Measurements from ENCODE around the gene STX1B. TPM values are rescaled to one million over a fixed set of nuclear protein-coding genes. Genes with fewer than 3 reads are reported as not detected.

Gene STX1B
- total and polyA plus RNA-seq, 2 of the 8 experiments (the other 6 are each of a cell fraction or from before 2014, with no cell fraction given): 8.9 to 20.2 TPM

GRCh38 chr16:30953511-30954124, 56.8 kb downstream of the STX1B start:
- FAIRE-seq: peak; percentile 19
- ChIA-PET CTCF (ENCODE audit: partially characterized antibody) (interaction anchor here (0.6 to 4.1 kb wide), 35 partner anchors 8 to 915 kb away, joined by 3 to 39 read pairs (median 4); partner anchors contain the start of gene HSD3B7), POLR2A (ENCODE audit: partially characterized antibody) (interaction anchor here (0.6 to 3.3 kb wide), 23 partner anchors 9 to 920 kb away, joined by 3 to 26 read pairs (median 4); partner anchors contain the start of genes FBXL19, FUS, HSD3B7 and PRSS8)
- H2BK12ac ChIP-seq (ENCODE audit: low read depth, low read length): peak overlapping the region; percentile 64; the same call in 1 of the 2 replicates
- 0 out of 4 replicates have a peak overlapping the region, but pooled peaks of 1 of the 2 experiments have one; percentile 10 for H3K4me2 ChIP-seq (ENCODE audit: insufficient read depth in 1 of 2, low read depth in 2 of 2, low read length in 2 of 2)
- H3K79me1 ChIP-seq (ENCODE audit: low read depth, low read length): no peaks in the 10 kb centered on the region; the same call in 1 of the 2 replicates
- H3K9me3 ChIP-seq (ENCODE audit: insufficient read depth in 2 of 2, low read depth in 1 of 2, low read length in 1 of 2): no peaks in the 10 kb centered on the region
- no peak overlapping the region for H2BK20ac ChIP-seq (ENCODE audit: low read length)
- H3K36me3 ChIP-seq (ENCODE audit: control insufficient read depth in 2 of 4, insufficient read depth in 4 of 4, low read length in 3 of 4): no peaks in the 10 kb centered on the region
- peaks cover 3 to 11% of the 10 kb centered on the region in 2 experiments for H4K20me1 ChIP-seq (replicated peaks in 1 of 2; ENCODE audit: control insufficient read depth in 1 of 2, insufficient read depth in 2 of 2, low read length in 2 of 2)
- H3K23me2 ChIP-seq (ENCODE audit: low read depth, low read length): peaks cover 11% of the 10 kb centered on the region
- H4K8ac ChIP-seq (ENCODE audit: extremely low read depth, insufficient read depth, low read length): no peak overlapping the region; the same call in 1 of the 2 replicates
- no peak overlapping the region for H2BK15ac ChIP-seq (ENCODE audit: low read length)
- no peak overlapping the region for H3K23ac ChIP-seq (ENCODE audit: insufficient read length)
- no peak overlapping the region for H3K27ac ChIP-seq (ENCODE audit: low read depth, low read length)
- H3K56ac ChIP-seq (replicated peaks; ENCODE audit: insufficient read length, low read depth, low read length): no peak overlapping the region
- no peak overlapping the region for H4K91ac ChIP-seq (replicated peaks; ENCODE audit: insufficient read length, low read length)
- H3K4ac ChIP-seq (replicated peaks; ENCODE audit: insufficient read length, low read depth, low read length): no peak overlapping the region
- no peak overlapping the region for H2BK120ac ChIP-seq (replicated peaks; ENCODE audit: low read depth, low read length)
- no peak overlapping the region for H2BK5ac ChIP-seq (ENCODE audit: low read depth, low read length)
- H3K79me2 ChIP-seq (ENCODE audit: control insufficient read depth in 1 of 2, insufficient read depth in 2 of 2, low read length in 2 of 2): peaks cover 0 to 3% of the 10 kb centered on the region in 2 experiments; a peak in 2 of 4 replicates
- no peak overlapping the region for H3K4me3 ChIP-seq (ENCODE audit: extremely low read depth in 1 of 4, insufficient read depth in 2 of 4, low read depth in 3 of 4, low read length in 4 of 4)
- no peak overlapping the region for H3K9ac ChIP-seq (replicated peaks in 1 of 4; ENCODE audit: extremely low read depth in 1 of 4, low read depth in 3 of 4, low read length in 3 of 4)
- no peak overlapping the region for H2AFZ ChIP-seq (ENCODE audit: low read length)
- 0 out of 2 replicates have a peak overlapping the region, but pooled peaks have one; percentile 13 for H3K18ac ChIP-seq (ENCODE audit: extremely low read depth, low read length)
- peak; percentile 86 to 87 for DNase-seq (ENCODE audit: low read depth in 1 of 2, low spot score in 2 of 2)
- H3K27me3 ChIP-seq (replicated peaks in 1 of 4; ENCODE audit: control insufficient read depth in 3 of 4, extremely low read depth in 1 of 4, insufficient read depth in 3 of 4, low read length in 3 of 4): no peaks in the 10 kb centered on the region
- H3K4me1 ChIP-seq (replicated peaks in 1 of 4; ENCODE audit: control insufficient read depth in 3 of 4, insufficient read depth in 4 of 4, low read length in 3 of 4): peaks cover 0 to 19% (median 11%) of the 10 kb centered on the region in 4 experiments; a peak in 5 of 7 replicates
- no peak overlapping the region for H4K5ac ChIP-seq (ENCODE audit: insufficient read length, low read depth, low read length)
- no peak overlapping the region for H2AK5ac ChIP-seq (ENCODE audit: low read depth, low read length)
- WGBS, 2 experiments (ENCODE audit: extremely low coverage in 1 of 2, insufficient coverage in 1 of 2, insufficient read length in 1 of 2, insufficient replicate concordance in 2 of 2, low coverage in 1 of 2, low lambda C conversion rate in 2 of 2, missing lambda C conversion rate in 1 of 2): 42% methylated on average over 15 of the region's 15 CpGs; no CpG with 5 or more reads in 1 of the 2 experiments
- H3K14ac ChIP-seq (ENCODE audit: insufficient read length): no peak overlapping the region
- TF ChIP-seq BRCA1 (IDR thresholded peaks at IDR 0.05; ENCODE audit: low read depth, low read length) (no peak), TAF1 (IDR thresholded peaks at IDR 0.05; ENCODE audit: low read depth, low read length) (0 out of 2 replicates have a peak, but pooled peaks have one; percentile 44), SP1 (IDR thresholded peaks at IDR 0.05; ENCODE audit: low read depth, low read length) (no peak), YY1 (IDR thresholded peaks at IDR 0.05; ENCODE audit: low read depth, low read length) (peak; percentile 36; the same call in 1 of the 2 replicates), GABPA (IDR thresholded peaks at IDR 0.05; ENCODE audit: borderline replicate concordance, insufficient read depth, low read length) (peak; percentile 68; the same call in 1 of the 2 replicates), KDM1A (IDR thresholded peaks at IDR 0.05; ENCODE audit: borderline replicate concordance, low read length) (no peak; the same call in 1 of the 2 replicates), SIRT6 (IDR thresholded peaks at IDR 0.05; ENCODE audit: low read length) (no peak), TBP (IDR thresholded peaks at IDR 0.05; ENCODE audit: low read depth, low read length) (peak; percentile 15; the same call in 1 of the 2 replicates), RAD21 (IDR thresholded peaks at IDR 0.05 in 1 of 2, conservative IDR thresholded peaks at IDR 0.05 in 1 of 2; ENCODE audit: low read depth in 2 of 2, low read length in 2 of 2) (peak; percentile 65 to 77), POLR2AphosphoS5 (IDR thresholded peaks at IDR 0.05; ENCODE audit: low read depth, low read length) (peak; percentile 81; the same call in 1 of the 2 replicates)
